SKM-1 treated with dmso at 0.1 percent for 144 hours (cell line): ENCODE results near the gene NFAT5.
"Not testable (repeated sequence)": the region's sequence is repeated elsewhere in the genome, so short reads cannot be mapped to it uniquely, and the experiment has no call there.

Experiments
- DNase-seq: peaks from one replicate; lab custom pipeline; 2025; ENCODE audit not compliant: unreplicated experiment; lab: John Stamatoyannopoulos, UW

NFAT5 gene, protein sequence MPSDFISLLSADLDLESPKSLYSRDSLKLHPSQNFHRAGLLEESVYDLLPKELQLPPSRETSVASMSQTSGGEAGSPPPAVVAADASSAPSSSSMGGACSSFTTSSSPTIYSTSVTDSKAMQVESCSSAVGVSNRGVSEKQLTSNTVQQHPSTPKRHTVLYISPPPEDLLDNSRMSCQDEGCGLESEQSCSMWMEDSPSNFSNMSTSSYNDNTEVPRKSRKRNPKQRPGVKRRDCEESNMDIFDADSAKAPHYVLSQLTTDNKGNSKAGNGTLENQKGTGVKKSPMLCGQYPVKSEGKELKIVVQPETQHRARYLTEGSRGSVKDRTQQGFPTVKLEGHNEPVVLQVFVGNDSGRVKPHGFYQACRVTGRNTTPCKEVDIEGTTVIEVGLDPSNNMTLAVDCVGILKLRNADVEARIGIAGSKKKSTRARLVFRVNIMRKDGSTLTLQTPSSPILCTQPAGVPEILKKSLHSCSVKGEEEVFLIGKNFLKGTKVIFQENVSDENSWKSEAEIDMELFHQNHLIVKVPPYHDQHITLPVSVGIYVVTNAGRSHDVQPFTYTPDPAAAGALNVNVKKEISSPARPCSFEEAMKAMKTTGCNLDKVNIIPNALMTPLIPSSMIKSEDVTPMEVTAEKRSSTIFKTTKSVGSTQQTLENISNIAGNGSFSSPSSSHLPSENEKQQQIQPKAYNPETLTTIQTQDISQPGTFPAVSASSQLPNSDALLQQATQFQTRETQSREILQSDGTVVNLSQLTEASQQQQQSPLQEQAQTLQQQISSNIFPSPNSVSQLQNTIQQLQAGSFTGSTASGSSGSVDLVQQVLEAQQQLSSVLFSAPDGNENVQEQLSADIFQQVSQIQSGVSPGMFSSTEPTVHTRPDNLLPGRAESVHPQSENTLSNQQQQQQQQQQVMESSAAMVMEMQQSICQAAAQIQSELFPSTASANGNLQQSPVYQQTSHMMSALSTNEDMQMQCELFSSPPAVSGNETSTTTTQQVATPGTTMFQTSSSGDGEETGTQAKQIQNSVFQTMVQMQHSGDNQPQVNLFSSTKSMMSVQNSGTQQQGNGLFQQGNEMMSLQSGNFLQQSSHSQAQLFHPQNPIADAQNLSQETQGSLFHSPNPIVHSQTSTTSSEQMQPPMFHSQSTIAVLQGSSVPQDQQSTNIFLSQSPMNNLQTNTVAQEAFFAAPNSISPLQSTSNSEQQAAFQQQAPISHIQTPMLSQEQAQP (N-terminal part only)

DNA sequence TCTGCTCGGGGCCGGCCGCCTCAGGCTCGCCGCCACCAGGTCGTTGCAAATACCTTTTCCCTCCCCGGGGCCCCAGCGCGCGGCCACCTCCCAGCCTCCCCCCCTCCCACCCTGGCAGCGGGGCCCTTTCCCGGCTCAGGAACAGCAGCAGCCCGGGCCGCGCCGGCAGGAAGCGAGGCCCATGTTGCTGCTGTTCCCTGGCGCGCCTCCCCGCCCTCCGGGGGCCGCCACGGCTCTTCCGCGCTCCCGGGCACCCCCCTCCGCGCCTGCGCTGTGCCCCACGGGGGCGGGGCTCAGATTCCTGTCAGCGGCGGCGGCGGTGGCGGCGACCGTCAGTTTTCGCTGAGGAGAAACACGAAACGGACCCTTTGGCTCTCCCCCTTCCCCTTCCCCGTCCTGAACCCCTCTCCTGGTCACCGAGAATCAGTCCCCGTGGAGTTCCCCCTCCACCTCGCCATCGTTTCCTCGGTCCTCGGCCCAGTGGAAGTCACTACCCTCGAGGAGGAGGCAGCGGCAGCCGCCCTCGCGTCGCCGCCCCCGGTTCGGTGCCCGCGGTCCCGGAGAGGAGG is at the start of gene NFAT5:
NFAT5 (plus strand) TSS at position 296 of the 569 bp plus-strand sequence. CDS start 336 bp downstream, outside the sequence.
- DNase-seq: peak; percentile 84

DNA sequence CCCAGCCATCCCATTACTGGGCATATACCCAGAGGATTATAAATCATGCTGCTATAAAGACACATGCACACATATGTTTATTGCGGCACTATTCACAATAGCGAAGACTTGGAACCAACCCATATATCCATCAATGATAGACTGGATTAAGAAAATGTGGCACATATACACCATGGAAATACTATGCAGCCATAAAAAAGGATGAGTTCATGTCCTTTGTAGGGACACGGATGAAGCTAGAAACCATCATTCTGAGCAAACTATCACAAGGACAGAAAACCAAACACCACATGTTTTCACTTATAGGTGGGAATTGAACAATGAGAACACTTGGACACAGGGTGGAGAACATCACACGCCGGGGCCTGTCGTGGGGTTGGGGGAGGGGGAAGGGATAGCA is 47.9 kb upstream of the NFAT5 start:
- DNase-seq: not testable (repeated sequence)

DNA sequence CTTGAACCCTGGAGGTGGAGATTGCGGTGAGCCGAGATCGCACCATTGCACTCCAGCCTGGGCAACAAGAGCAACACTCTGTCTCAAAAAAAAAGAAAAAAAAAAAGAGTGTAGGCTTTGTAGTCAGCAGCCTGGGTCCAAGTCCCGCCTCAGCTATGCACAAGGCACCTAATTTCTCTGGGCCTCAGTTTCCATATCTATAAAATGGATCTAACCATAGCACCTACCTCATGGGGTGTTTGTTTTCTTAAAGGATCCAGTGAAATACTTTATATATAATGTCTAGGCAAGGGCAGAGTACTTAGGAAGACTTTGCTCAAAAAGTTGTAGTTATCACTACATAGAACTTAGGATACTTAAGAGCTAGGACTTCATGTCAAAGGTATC is 45.4 kb upstream of the NFAT5 start:
- no peak for DNase-seq

DNA sequence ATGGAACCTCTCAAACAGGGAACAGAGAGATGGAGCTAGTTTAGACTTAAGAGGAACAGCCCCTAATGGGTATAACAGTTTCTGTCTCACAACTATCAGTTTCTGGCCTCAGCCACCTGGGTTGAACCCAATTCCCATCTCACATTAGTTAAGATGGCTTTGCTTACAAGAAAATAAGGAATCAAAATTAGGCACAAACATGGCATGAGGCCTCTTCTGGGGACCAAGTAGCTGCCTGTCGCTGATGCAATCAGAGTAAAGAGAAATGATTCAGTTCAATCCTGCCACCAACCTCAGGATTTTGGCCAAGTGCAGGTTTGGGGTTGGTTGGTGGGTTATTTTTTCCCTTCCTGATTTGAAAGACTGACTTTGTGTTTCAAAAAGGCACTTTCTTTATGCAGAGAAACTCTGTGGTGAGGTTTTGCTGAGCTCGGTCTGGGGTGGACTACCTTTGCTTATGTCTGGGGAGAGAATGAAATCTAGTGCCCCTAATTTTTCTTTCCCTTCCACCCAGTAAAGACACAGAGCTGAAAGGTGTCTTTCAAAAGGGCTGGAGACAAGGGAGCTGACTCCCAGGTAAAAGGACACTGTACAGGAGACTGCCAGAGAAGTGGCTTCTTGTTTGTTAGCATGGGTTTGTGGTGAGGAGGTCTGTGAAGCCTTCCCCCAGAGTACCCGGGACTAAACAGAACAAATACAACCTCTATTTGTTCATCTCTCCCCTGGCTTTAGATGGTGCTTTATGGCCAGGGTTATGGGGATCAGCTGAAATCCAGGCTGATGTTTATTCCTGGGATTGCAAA is 44.8 kb upstream of the NFAT5 start:
- no peak for DNase-seq

DNA sequence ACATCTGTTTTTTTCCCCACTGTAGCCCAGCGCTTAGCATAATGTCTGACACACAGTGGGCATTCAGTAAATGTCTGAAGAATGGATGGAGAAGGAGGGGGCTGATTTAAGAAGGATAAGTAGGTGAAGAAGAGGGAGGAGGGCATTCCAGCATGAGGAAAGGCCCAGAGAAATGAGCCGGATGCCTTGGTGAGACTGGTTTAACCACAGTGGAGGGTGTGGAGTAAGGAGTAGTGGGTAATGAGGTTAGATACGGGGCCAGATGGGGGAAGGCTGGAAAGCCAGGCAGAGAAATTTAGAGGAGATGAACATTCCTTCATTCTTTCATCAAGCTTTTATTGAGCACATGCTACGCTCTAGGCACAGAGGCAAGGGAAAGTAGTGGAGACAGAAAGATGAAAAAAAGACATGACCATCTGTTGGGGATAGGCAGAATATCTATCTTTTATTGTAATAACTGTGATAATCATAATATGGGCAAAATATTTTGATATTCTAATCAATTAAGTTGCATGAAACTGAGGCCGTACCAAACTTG is 43.7 kb upstream of the NFAT5 start:
- DNase-seq: no peak

DNA sequence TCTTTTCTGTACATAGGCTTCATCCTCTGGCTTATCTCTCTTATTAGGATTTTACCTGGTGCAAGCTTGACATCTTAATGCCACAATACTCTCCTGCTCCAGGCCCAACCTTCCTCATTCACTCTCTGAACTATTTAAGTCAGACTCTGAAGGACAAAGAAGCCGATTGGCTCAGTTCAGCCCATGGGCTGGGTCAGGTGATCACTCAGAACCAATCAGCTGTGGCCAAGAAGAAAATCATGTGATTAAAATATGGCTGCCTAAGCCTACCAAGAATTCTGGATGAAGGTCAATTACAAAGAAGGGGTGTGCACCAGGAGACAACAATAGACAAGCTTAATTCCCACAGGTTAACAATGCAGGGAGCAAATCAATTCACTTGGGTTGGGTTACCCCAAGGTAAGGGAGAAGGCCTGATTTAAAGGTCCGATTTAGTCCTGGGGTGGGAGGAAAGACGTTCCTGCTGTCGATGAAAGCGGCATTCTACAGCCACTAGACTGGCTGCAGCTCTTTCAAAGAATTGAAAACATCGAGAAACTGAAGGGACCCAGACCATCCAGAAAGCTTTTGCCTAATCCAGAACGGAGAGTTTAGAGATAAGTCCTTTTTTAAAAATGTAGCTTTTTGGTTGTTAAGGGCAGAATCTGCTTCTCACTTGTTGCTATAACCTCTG is 42.9 kb upstream of the NFAT5 start:
- DNase-seq: no peak

DNA sequence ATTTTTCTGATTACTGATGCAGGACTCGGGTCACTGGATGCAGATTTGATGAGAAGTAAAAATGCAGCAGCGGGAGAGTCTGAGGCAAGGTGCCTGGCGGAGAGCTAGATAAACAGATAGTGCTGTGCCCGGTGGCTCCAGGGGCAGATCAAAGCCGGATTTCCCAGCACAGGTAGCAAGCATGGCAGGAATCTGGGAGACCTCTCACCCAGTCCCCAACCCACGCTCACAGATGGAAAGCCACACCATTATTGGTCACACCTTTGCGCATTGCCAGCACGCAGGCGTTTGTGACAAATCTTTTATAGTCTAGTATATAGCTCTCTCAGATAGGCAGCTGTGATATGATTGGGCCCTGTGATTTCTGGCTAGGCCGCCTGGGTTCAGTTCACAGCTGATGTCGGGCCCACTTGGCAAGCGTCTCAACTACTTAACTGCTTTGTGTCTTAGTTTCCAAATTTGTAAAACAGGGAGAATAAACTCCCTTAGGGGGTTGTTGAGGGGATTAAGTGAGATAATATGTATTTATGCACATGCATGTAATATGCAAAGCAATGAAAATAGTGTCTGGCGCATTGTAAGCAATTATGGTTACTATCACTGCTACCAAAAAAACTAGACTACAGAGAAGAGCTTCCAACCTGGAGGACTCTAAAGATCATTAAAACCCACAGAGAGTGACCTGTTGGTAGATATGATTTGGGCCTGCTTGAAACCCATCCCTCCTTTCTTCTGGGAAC is 42.0 kb upstream of the NFAT5 start:
- DNase-seq: no peak

DNA sequence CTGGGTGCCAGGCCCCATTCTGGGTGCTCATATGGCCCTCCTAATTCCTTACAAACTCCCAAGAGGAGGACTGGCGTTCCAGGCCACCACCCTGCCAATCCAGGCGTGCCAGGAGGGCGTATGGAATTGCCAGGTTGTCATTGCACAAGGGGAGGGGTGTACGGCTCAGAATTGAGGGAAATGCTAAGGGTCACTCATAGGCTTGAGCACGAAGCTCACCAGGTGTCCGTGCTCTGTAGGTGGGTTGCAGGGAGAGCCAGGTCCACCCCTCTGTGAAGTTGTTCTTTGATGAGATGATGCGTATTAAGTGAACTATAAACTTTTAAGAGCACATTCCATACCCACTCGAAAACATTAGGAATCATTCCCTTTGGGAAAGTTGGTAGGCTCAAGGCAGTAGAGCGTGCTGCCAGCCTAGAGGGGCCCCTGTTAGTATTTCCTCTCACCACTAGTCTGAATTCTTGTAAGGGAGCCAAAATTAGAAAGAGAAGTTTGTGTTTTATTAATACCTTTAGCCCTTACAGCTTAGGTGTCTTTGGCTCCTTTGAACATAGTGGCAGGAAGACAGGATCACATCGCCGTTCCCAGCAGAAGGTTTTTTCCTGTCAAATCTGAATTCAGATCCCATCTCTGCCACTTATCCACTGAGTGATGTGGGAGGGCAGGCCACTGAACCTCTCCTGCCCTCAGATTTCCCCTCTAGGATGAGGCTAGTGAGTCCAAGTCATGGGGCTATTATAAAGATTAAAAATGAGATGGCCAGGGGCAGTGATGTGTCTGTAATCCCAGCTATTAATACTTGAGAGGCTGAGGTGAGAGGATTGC is 38.7 kb upstream of the NFAT5 start:
- DNase-seq: no peak

DNA sequence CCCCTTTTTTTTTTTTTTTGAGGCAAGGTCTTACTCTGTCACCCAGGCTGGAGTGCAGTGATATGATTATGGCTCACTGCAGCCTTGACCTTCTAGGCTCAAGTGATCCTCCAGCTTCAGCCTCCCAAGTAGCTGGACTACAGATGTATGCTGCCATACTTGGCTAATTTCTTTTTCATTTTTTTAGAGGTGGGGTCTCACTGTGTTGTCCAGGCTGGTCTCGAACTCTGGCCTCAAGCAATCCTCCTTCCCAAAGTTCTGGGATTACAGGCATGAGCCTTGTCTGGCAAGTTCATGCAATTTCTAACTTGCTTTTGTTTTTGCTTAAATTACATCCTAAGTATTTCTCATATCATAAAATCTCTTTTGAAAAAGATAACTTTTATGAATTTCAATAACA is 33.8 kb upstream of the NFAT5 start:
- DNase-seq: no peak

DNA sequence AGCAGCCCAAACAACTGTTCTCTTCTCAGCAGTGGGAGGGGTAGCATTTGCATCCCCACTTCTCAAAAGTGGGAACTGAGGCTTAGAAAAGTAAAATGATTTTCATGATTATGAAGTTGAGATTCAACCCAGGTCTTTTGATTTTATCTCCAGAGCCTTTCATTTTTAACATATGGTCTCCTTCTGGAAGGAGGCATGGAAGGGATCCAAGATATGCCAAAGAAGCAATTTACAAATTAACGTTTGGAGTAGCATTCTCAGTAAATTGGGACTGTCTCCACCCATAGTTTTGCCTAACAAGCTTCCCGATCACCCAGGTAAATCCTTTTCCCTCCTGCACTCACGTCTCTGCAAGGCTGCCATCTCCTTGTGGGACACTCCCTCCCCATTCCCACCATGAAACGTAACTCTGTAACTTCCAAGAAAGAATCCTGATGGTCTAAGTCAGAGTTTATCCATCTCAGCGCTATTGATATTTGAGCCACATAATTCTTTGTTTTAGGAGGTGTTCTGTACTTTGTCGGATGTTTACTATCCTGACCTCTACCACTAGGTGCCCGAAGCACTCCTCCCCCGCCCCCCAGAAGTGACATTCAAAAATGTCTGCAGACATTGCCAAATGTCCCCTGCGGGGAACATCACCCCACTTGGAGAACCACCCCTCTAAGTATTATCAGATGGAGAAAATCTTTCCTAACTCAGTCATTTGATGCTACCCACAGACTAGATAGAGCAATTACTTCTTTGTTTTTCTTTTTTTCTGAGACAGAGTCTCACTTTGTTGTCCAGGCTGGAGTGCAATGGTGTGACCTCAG is 32.9 kb upstream of the NFAT5 start:
- DNase-seq: no peak

DNA sequence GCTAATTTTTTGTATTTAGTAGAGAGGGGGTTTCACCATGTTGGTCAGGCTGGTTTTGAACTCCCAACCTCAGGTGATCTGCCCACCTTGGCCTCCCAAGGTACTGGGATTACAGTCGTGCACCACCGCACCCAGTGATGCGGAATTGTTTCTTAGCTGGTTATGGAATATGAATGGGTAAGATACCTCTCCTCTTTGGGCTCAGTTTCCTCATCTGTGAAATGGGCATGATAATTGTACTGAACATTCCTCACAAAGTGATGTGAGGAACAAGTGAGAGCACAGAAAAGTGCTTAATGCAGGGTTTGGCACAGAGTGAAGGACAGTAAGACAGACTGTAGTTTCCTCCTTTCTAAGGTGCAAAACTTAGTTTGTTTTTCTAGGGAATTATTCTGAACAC is 31.0 kb upstream of the NFAT5 start:
- DNase-seq: no peak

DNA sequence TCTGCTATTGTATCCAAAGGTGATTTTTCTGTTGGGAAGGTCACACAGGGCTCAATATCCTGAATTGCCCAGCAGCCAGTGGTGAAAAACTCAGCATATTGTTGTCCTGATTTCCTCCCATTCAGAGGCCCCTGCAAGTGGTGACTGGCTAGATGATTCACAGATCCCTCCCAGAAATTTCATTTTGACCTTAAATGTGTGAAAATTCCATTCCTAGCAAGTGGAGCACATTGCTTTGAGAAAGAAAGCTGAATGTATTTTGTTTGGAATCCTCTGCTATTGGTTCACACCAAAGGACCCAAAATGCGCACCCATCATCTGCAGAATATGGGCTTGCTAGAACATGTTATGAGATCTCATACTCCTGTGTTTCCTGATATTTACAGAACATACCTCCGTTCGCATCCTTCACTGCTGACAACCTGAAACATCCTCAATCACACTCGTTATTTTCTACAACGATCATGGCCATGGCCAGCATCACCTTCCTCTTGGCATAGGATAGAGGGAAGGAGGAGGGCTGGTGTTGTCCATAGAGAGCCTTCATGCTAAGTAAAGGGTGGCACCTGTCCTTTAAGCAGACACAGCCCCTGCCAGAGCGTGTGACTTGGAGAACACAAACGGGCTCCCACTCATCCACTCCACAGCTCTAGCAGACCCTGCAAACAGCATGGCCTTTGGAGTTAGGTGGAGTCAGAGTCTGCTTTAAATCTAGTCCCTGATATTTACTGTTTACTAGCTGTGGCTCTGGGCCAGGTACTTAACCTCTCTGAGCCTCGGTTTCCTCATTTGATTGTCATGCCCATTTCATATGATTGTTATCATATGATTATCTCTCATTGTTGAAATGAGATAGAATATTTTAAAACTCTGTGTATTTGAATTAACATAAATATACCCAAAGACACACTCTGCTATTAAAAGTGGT is 30.4 kb upstream of the NFAT5 start:
- no peak for DNase-seq

DNA sequence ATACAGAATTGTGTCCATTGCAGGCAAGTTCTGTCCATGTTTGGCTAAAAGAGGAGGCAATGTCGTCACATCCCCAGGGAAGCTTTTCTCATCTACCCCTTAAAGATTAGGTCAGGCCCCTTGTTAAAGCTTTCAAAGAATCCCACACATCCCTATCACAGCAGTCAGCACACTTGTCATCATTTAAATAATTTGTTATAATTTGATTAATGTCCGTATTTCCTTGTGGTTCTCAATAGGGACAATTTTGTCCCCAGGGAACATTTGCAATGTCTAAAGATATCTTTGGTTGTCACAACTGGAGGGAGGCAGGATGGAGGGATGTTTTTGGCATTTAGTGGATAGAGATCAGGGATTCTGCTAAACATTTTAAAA is 28.1 kb upstream of the NFAT5 start:
- no peak for DNase-seq

DNA sequence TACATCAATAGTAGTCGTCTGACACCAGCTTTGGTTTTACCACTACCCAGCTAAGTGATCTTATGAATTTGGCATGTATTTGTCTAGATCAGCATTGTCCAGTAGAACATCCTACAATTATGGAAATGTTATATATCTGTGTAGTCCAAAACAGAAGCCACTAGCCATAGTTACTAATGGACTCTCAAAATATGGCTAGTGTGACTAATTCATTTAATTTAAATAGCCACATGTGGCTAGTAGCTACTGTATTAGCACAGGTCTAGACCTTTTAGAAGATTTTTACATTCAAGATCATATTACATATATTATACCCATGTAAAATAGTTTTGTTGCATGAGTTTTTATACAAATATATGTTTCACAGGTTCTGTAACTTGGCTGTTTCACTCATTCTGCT is 27.0 kb upstream of the NFAT5 start:
- DNase-seq: no peak

DNA sequence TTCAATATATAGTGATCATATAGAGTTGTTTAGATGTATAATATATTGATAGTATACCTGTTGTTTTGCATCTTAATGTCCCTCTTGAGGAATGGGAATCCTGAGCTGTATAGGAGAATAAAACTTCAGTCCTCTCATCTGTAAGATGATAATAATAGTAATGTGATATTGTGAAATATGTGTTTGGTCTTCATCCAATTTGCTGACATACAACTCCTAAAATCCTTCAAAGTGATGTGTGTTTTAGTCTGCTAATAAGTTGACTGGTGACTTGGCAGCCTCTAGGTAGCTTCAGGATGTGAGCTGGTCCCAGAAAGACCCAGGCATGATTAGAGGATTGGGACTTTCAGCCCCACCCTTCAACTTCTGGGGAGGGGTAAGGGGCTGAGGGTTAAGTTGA is 22.8 kb upstream of the NFAT5 start:
- DNase-seq: no peak

DNA sequence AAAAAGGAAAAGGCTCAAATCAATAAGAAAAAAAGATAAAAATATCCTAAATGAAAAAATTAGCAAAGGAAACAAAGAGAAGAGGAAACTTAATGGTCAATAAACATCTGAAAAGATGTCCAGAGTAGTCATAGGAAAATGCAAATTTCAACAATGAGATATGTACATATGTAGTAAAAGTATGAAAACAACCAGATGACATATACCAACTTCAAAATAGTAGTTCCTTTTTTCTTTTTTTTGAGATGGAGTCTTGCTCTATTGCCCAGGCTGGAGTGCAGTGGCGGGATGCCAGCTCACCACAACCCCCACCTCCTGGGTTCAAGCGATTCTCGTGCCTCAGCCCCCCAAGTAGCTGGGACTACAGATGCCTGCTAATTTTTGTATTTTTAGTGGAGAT is 21.7 kb upstream of the NFAT5 start:
- DNase-seq: no peak
